RWPE1 (cell line): ENCODE measurements around the gene B4GALT6.

ENCODE experiments used
- CTCF ChIA-PET: fragments of 350-600 bp; sonication (Branson Sonifier 250); formaldehyde crosslinking; extraction: SDS; loops from one replicate; lab custom pipeline; 2021; lab: Yijun Ruan, JAX
- POLR2A ChIA-PET: fragments of 400-600 bp; formaldehyde crosslinking; extraction: SDS; loops from one replicate; lab custom pipeline; 2020; ENCODE audit warnings: antibody characterized with exemption; ENCODE audit not compliant: low non-redundant PET; lab: Yijun Ruan, JAX
- DNase-seq: peaks from one replicate; pipeline ENCODE4 v3.0.0; 2012; ENCODE audit warnings: low spot score
- H3K27ac ChIP-seq: fragments of 450-650 bp; 2 replicates; pipeline ENCODE4 v1.5.1; 2017
- CTCF ChIP-seq: fragments of 450-650 bp; conservative IDR thresholded peaks from 2 replicates; pipeline ENCODE4 v1.5.1; 2017; ENCODE audit warnings: low read depth, mild to moderate bottlenecking

Gene B4GALT6

GRCh38 chr18:31619291-31619690 is 65.1 kb downstream of the B4GALT6 start:
- POLR2A ChIA-PET: no interaction called here

GRCh38 chr18:31618801-31619200 is 65.6 kb downstream of the B4GALT6 start:
- H3K27ac ChIP-seq: no peak overlapping the region
- ChIA-PET CTCF (no interaction called here), POLR2A (no interaction called here)
- DNase-seq: no peak
- no peak for TF ChIP-seq CTCF

More at GRCh38 chr18:31619291-31619690, 65.1 kb downstream of the B4GALT6 start:
- no peak for TF ChIP-seq CTCF
- CTCF ChIA-PET: no interaction called here
- DNase-seq: peak; percentile 46
- H3K27ac ChIP-seq: no peak overlapping the region

DNA sequence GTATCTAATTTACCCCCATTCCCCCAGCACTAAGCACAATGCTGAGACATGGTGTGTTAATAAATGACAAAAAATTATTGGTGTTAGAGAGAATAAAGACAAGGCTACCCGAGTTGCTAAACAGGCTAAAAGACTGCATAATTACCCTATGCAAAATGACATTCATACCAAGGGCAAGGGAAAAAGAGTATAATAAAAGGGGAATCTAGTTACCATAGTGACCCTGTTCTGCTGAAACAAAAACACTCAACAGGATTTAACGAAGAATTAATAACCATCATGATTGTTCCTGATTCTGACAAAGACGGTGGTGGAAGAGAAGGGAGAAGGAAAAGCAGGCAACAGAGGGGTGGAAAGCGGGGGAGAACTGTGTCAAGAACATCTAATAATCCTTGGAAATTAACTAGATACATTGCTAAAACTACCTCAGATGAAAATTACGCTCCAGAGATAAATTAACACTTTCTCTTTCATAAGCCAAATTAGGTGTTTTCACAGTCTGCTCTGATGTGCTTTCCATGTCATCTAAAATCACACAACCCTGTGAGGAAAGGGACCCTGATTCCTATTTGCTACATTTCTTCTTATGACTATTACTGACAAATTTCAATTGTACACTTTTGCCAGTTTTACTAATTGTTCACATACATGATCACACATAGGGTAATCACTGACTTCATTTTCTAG is 67.2 kb downstream of the B4GALT6 start:
- POLR2A ChIA-PET: no interaction called here

DNA sequence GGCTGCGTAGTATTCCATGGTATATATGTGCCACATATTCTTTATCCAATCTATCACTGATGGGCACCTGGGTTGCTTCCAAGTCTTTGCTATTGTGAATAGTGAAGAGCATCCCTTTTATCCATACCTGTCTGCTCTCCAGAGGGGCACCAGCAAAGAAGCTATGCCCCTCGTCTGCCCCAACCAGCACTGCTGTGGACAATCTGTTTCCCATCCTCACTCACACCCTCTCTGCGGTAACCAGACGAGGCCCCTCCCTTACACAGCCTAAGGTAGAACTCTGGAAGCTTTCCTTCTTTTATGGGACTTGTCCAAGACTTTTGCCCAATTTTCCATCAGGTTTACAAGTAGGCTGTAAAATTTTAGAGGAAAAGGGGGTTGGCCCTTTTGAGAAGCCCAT is 67.8 kb downstream of the B4GALT6 start:
- DNase-seq: no peak
- H3K27ac ChIP-seq: no peak overlapping the region
- no peak for TF ChIP-seq CTCF
- POLR2A ChIA-PET: no interaction called here
- CTCF ChIA-PET: interaction anchor here (0.6 kb wide), 1 partner anchor 56 kb away, joined by 4 read pairs; no protein-coding TSS in a partner anchor

More for the DNA sequence above, 67.2 kb downstream of the B4GALT6 start:
- no peak for DNase-seq
- TF ChIP-seq CTCF: no peak
- CTCF ChIA-PET: interaction anchor here (0.6 kb wide), 1 partner anchor 56 kb away, joined by 4 read pairs; no protein-coding TSS in a partner anchor
- no peak overlapping the region for H3K27ac ChIP-seq

DNA sequence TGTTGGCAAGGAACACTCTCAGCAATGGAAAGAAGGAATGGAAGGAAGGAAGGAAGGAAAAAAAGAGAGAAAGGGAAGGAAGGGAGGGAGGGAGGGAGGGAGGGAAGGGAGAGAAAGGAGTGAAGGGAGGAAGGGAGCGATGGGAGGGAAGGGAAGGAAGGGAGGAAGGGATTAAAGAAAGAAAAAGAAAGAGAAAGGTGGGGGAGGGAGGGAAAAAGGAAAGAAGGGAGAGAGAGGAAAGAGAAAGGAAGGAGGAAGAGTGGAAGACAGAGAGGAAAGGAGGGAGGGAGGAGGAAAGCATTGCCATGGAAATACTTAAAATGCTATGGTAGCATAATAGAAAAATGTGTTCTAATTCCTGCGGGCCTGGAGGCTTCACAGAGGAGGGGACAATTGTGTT is 70.3 kb downstream of the B4GALT6 start:
- no peak for TF ChIP-seq CTCF
- CTCF ChIA-PET: no interaction called here
- POLR2A ChIA-PET: no interaction called here
- no peak for DNase-seq
- no peak overlapping the region for H3K27ac ChIP-seq

DNA sequence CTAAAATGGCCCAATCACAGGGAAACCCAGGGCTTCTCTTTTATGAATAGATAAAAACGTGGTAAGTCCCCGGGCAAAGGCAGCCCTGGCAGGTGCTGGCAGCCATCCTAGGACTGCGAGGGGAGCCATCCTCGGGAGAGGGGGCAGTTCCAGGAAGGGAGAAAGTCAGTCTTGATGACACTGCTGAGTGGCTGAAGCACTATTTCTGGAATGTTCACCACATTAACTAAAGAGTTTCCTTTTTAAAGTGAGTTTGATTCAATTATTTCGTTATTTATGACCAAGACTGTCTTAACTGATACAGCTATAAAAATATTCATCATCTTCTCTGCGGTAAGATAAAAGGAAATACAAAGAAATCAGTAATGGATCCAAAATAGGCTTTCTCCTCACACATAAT is 72.3 kb downstream of the B4GALT6 start:
- ChIA-PET POLR2A (no interaction called here), CTCF (no interaction called here)
- no peak for TF ChIP-seq CTCF
- no peak for DNase-seq
- H3K27ac ChIP-seq: no peak overlapping the region
